GM23338 (cell line): ENCODE results near the gene ZNF648. TPM values are rescaled to one million over a fixed set of nuclear protein-coding genes. Genes with fewer than 3 reads are reported as not detected.

Source experiments
- ATAC-seq: fragments of 200-7000 bp; cut with Tn5 transposase; 3 replicates; pipeline ENCODE4 v1.9.1; 2020
- DNase-seq: peaks from one replicate; pipeline ENCODE4 v3.0.0-alpha.2; 2015; ENCODE audit warnings: low spot score
- H2AFZ ChIP-seq: fragments of 200-600 bp; sonication (generic); 2 replicates; pipeline ENCODE4 v1.8.0; 2016; ENCODE audit warnings: antibody characterized with exemption, mild to moderate bottlenecking, moderate library complexity
- H3F3A ChIP-seq: fragments of 200-600 bp; sonication (generic); replicated peaks from 2 replicates; pipeline ENCODE4 v1.8.0; 2017; ENCODE audit warnings: antibody characterized with exemption, mixed run types, low read depth
- H3K27ac ChIP-seq: fragments of 200-600 bp; sonication (generic); 2 replicates; pipeline ENCODE4 v1.6.1; 2016; ENCODE audit warnings: low read depth
- H3K27me3 ChIP-seq: fragments of 200-600 bp; sonication (generic); 2 replicates; pipeline ENCODE4 v1.8.0; 2016; ENCODE audit warnings: mild to moderate bottlenecking, mixed run types, moderate library complexity; ENCODE audit not compliant: insufficient read depth
- H3K36me3 ChIP-seq: fragments of 200-600 bp; sonication (generic); 2 replicates; pipeline ENCODE4 v1.8.0; 2016; ENCODE audit warnings: mild to moderate bottlenecking; ENCODE audit not compliant: insufficient read depth
- H3K4me1 ChIP-seq: fragments of 200-600 bp; sonication (generic); 2 replicates; pipeline ENCODE4 v1.8.0; 2016; ENCODE audit warnings: mild to moderate bottlenecking, moderate library complexity; ENCODE audit not compliant: insufficient read depth
- H3K4me2 ChIP-seq: fragments of 200-600 bp; sonication (generic); 2 replicates; pipeline ENCODE4 v1.7.1; 2017; ENCODE audit warnings: mixed run types
- H3K4me3 ChIP-seq: fragments of 200-600 bp; sonication (generic); 2 replicates; pipeline ENCODE4 v1.6.1; 2016; ENCODE audit warnings: mixed run types
- H3K79me2 ChIP-seq: fragments of 200-600 bp; sonication (generic); replicated peaks from 2 replicates; pipeline ENCODE4 v1.8.0; 2017; ENCODE audit warnings: mild to moderate bottlenecking; ENCODE audit not compliant: insufficient read depth
- H3K9me2 ChIP-seq: fragments of 200-600 bp; sonication (generic); 2 replicates; pipeline ENCODE4 v1.8.0; 2017; ENCODE audit not compliant: insufficient read depth
- H4K20me1 ChIP-seq: fragments of 200-600 bp; sonication (generic); replicated peaks from 2 replicates; pipeline ENCODE4 v1.8.0; 2017; ENCODE audit warnings: mild to moderate bottlenecking; ENCODE audit not compliant: insufficient read depth
- H3K27ac Mint-ChIP-seq: 2 replicates; pipeline ENCODE4 v1.8.0; 2020; ENCODE audit warnings: inconsistent platforms, mild to moderate bottlenecking, moderate library complexity, mixed read lengths
- H3K27me3 Mint-ChIP-seq: 3 replicates; pipeline ENCODE4 v1.8.0; 2022; ENCODE audit warnings: low read depth, mild to moderate bottlenecking, moderate library complexity, mixed read lengths, inconsistent platforms; ENCODE audit not compliant: insufficient read depth, poor library complexity
- H3K36me3 Mint-ChIP-seq: 3 replicates; pipeline ENCODE4 v1.8.0; 2021; ENCODE audit warnings: low read depth, mild to moderate bottlenecking, inconsistent platforms, moderate library complexity, mixed read lengths
- H3K4me1 Mint-ChIP-seq: 3 replicates; pipeline ENCODE4 v1.8.0; 2020; ENCODE audit warnings: mild to moderate bottlenecking, inconsistent platforms, mixed read lengths
- H3K4me3 Mint-ChIP-seq: 3 replicates; pipeline ENCODE4 v1.8.0; 2021; ENCODE audit warnings: moderate library complexity, mild to moderate bottlenecking, inconsistent platforms, mixed read lengths
- H3K9me3 Mint-ChIP-seq: 3 replicates; pipeline ENCODE4 v1.8.0; 2020; ENCODE audit warnings: moderate library complexity, mild to moderate bottlenecking, inconsistent platforms, mixed read lengths
- CREB1 ChIP-seq: fragments of 250-450 bp; sonication (Bioruptor Pico); IDR thresholded peaks from 2 replicates; pipeline ENCODE4 v1.5.0; 2020; ENCODE audit warnings: low read depth, mild to moderate bottlenecking, moderate library complexity
- CTCF ChIP-seq, 2 experiments: fragments of 200-600 bp in 1 of 2; sonication (generic) in 1 of 2; conservative IDR thresholded peaks; 2 replicates each; pipeline versions ENCODE4 v1.5.1 to v1.6.1; 2016 to 2017; ENCODE audit warnings: antibody characterized with exemption in 2 of 2, low read depth in 2 of 2, mild to moderate bottlenecking in 2 of 2, moderate library complexity in 1 of 2
- EZH2 ChIP-seq: fragments of 200-600 bp; sonication (generic); IDR thresholded peaks from one replicate; pipeline ENCODE4 v1.8.0; 2017; ENCODE audit warnings: antibody characterized with exemption, mild to moderate bottlenecking, low read depth; ENCODE audit not compliant: unreplicated experiment
- EZH2phosphoT487 ChIP-seq: fragments of 200-600 bp; sonication (generic); IDR thresholded peaks from one replicate; pipeline ENCODE4 v1.8.1; 2018; ENCODE audit warnings: antibody characterized with exemption; ENCODE audit not compliant: unreplicated experiment
- JUNB ChIP-seq: IDR thresholded peaks from one replicate; pipeline ENCODE4 v1.6.1; 2016; ENCODE audit warnings: antibody characterized with exemption; ENCODE audit not compliant: unreplicated experiment
- NANOG ChIP-seq: IDR thresholded peaks from 2 replicates; pipeline ENCODE4 v1.6.1; 2016; ENCODE audit warnings: antibody characterized with exemption, borderline replicate concordance
- POLR2AphosphoS5 ChIP-seq: IDR thresholded peaks from 2 replicates; pipeline ENCODE4 v1.6.1; 2016; ENCODE audit warnings: antibody characterized with exemption, low read depth
- STAT1 ChIP-seq: IDR thresholded peaks from one replicate; pipeline ENCODE4 v1.6.1; 2016; ENCODE audit warnings: antibody characterized with exemption; ENCODE audit not compliant: unreplicated experiment
- ZNF114 ChIP-seq: fragments of 250-450 bp; sonication (Bioruptor Pico); IDR thresholded peaks from 2 replicates; pipeline ENCODE4 v1.5.0; 2020; ENCODE audit warnings: mild to moderate bottlenecking, moderate library complexity
- ZNF331 ChIP-seq: fragments of 250-450 bp; sonication (Bioruptor Pico); IDR thresholded peaks from 2 replicates; pipeline ENCODE4 v1.5.0; 2020; ENCODE audit warnings: low read depth, mild to moderate bottlenecking, moderate library complexity
- ZNF462 ChIP-seq: fragments of 250-450 bp; sonication (Bioruptor Pico); IDR thresholded peaks from 2 replicates; pipeline ENCODE4 v1.5.0; 2020; ENCODE audit warnings: mild to moderate bottlenecking, moderate library complexity
- polyA plus RNA-seq: library from polyadenylated mRNA; unstranded; fragments of >200 nt; fragmentation: Nextera tagmentation; extraction: Ambion mirVana; gene quantifications from 2 replicates; pipeline ENCODE4 v1.2.1, GENCODE V29; 2016
- total RNA-seq: library from RNA; depleted of rRNA; stranded (reverse); fragments of >200 nt; shearing (Covaris generic); gene quantifications from 2 replicates; pipeline ENCODE4 v1.2.3, GENCODE V29; 2014
- TF ChIP-seq, protein P1 (sequence below): IDR thresholded peaks from 2 replicates; pipeline ENCODE4 v1.6.1; 2016; ENCODE audit warnings: antibody characterized with exemption
- TF ChIP-seq, protein P2 (sequence below): IDR thresholded peaks from one replicate; pipeline ENCODE4 v1.6.1; 2018; ENCODE audit warnings: antibody characterized with exemption; ENCODE audit not compliant: unreplicated experiment

Gene ZNF648
- total and polyA plus RNA-seq, 2 experiments from 2014 or later = 0.24 to 1.2 TPM

- DNase-seq (no peak), ATAC-seq (no peak)
- Histone ChIP-seq H3K4me1 (peaks cover 2% of the 10 kb centered on the region; the same call in 1 of the 2 replicates), H3K27ac (no peak overlapping the region), H3K4me3 (no peak overlapping the region), H4K20me1 (no peaks in the 10 kb centered on the region), H3F3A (no peaks in the 10 kb centered on the region), H3K27me3 (peaks cover 12% of the 10 kb centered on the region), H3K36me3 (no peaks in the 10 kb centered on the region; the same call in 1 of the 2 replicates), H3K4me2 (no peak overlapping the region), H3K79me2 (no peaks in the 10 kb centered on the region), H2AFZ (no peak overlapping the region), H3K9me2 (no peaks in the 10 kb centered on the region)
- Mint-ChIP-seq H3K27ac (no peak overlapping the region), H3K27me3 (peaks cover 5% of the 10 kb centered on the region), H3K36me3 (no peaks in the 10 kb centered on the region), H3K4me1 (0 out of 3 replicates have a peak, but pooled peaks cover 2% of the 10 kb centered on the region), H3K9me3 (peaks cover 4% of the 10 kb centered on the region; the same call in 1 of the 3 replicates), H3K4me3 (no peak overlapping the region)
- TF ChIP-seq CTCF (conservative IDR thresholded peaks at IDR 0.05; ENCODE audit: low read depth in 2 of 2) (no peak), EZH2 (no peak), JUNB (no peak), POLR2AphosphoS5 (no peak), ZNF331 (CRISPR knock-in tag) (no peak), STAT1 (no peak), ZNF114 (no peak), ZNF462 (CRISPR knock-in tag) (no peak), CREB1 (no peak), NANOG (no peak), EZH2phosphoT487 (no peak)
- TF ChIP-seq, protein P1, sequence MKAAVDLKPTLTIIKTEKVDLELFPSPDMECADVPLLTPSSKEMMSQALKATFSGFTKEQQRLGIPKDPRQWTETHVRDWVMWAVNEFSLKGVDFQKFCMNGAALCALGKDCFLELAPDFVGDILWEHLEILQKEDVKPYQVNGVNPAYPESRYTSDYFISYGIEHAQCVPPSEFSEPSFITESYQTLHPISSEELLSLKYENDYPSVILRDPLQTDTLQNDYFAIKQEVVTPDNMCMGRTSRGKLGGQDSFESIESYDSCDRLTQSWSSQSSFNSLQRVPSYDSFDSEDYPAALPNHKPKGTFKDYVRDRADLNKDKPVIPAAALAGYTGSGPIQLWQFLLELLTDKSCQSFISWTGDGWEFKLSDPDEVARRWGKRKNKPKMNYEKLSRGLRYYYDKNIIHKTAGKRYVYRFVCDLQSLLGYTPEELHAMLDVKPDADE = no peak
- TF ChIP-seq, protein P2, sequence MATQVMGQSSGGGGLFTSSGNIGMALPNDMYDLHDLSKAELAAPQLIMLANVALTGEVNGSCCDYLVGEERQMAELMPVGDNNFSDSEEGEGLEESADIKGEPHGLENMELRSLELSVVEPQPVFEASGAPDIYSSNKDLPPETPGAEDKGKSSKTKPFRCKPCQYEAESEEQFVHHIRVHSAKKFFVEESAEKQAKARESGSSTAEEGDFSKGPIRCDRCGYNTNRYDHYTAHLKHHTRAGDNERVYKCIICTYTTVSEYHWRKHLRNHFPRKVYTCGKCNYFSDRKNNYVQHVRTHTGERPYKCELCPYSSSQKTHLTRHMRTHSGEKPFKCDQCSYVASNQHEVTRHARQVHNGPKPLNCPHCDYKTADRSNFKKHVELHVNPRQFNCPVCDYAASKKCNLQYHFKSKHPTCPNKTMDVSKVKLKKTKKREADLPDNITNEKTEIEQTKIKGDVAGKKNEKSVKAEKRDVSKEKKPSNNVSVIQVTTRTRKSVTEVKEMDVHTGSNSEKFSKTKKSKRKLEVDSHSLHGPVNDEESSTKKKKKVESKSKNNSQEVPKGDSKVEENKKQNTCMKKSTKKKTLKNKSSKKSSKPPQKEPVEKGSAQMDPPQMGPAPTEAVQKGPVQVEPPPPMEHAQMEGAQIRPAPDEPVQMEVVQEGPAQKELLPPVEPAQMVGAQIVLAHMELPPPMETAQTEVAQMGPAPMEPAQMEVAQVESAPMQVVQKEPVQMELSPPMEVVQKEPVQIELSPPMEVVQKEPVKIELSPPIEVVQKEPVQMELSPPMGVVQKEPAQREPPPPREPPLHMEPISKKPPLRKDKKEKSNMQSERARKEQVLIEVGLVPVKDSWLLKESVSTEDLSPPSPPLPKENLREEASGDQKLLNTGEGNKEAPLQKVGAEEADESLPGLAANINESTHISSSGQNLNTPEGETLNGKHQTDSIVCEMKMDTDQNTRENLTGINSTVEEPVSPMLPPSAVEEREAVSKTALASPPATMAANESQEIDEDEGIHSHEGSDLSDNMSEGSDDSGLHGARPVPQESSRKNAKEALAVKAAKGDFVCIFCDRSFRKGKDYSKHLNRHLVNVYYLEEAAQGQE = no peak
Observed at GRCh38 chr1:182062223-182062622, 711 bp upstream of the ZNF648 start.
